ENCODE results near the gene SLC1A3.

Gene SLC1A3

GRCh38 chr5:36648426-36648825, 42.0 kb downstream of the SLC1A3 start:
- DNase-seq (ENCODE audit: low read depth in 1 of 2, low spot score in 1 of 2), result no peak
- H3K4me3 ChIP-seq (replicated peaks; ENCODE audit: insufficient read depth, low read length), result no peak overlapping the region
- no peak for TF ChIP-seq GABPA (IDR thresholded peaks at IDR 0.05; ENCODE audit: low read depth)
- TF ChIP-seq CTCF (IDR thresholded peaks at IDR 0.05; ENCODE audit: insufficient read depth, low read length), result no peak
- TF ChIP-seq SPI1 (IDR thresholded peaks at IDR 0.05; ENCODE audit: borderline replicate concordance, low read depth), result no peak
- TF ChIP-seq REST (IDR thresholded peaks at IDR 0.05; ENCODE audit: insufficient replicate concordance, low read depth), result no peak
- no peak for TF ChIP-seq POLR2AphosphoS5 (IDR thresholded peaks at IDR 0.05; ENCODE audit: low read depth)
- H3K27me3 ChIP-seq (ENCODE audit: insufficient read depth, poor library complexity, severe bottlenecking), result no peaks in the 10 kb centered on the region
- no peak overlapping the region for H3K27ac ChIP-seq (replicated peaks)

GRCh38 chr5:36651761-36652685, 45.6 kb downstream of the SLC1A3 start:
- TF ChIP-seq SPI1 (IDR thresholded peaks at IDR 0.05; ENCODE audit: borderline replicate concordance, low read depth), result no peak
- no peak for TF ChIP-seq CTCF (IDR thresholded peaks at IDR 0.05; ENCODE audit: insufficient read depth, low read length)
- TF ChIP-seq REST (IDR thresholded peaks at IDR 0.05; ENCODE audit: insufficient replicate concordance, low read depth), result no peak
- TF ChIP-seq POLR2AphosphoS5 (IDR thresholded peaks at IDR 0.05; ENCODE audit: low read depth), result no peak
- no peak for TF ChIP-seq GABPA (IDR thresholded peaks at IDR 0.05; ENCODE audit: low read depth)
- Histone ChIP-seq H3K27ac (replicated peaks) (no peak overlapping the region), H3K4me3 (replicated peaks; ENCODE audit: insufficient read depth, low read length) (no peak overlapping the region), H3K27me3 (ENCODE audit: insufficient read depth, poor library complexity, severe bottlenecking) (no peaks in the 10 kb centered on the region)
- no peak for DNase-seq (ENCODE audit: low read depth in 1 of 2, low spot score in 1 of 2)

GRCh38 chr5:36653044-36653705, 46.8 kb downstream of the SLC1A3 start:
- DNase-seq (ENCODE audit: low read depth in 1 of 2, low spot score in 1 of 2), result no peak
- no peak overlapping the region for H3K27ac ChIP-seq (replicated peaks)
- H3K4me3 ChIP-seq (replicated peaks; ENCODE audit: insufficient read depth, low read length), result no peak overlapping the region
- no peak for TF ChIP-seq SPI1 (IDR thresholded peaks at IDR 0.05; ENCODE audit: borderline replicate concordance, low read depth)
- TF ChIP-seq REST (IDR thresholded peaks at IDR 0.05; ENCODE audit: insufficient replicate concordance, low read depth), result no peak
- no peak for TF ChIP-seq POLR2AphosphoS5 (IDR thresholded peaks at IDR 0.05; ENCODE audit: low read depth)
- TF ChIP-seq CTCF (IDR thresholded peaks at IDR 0.05; ENCODE audit: insufficient read depth, low read length), result no peak
- no peaks in the 10 kb centered on the region for H3K27me3 ChIP-seq (ENCODE audit: insufficient read depth, poor library complexity, severe bottlenecking)

Measured in HL-60 (cell line).